Left lobe of liver (tissue), 1 donor: ENCODE results near the gene NUP133. TPM values are rescaled to one million over a fixed set of nuclear protein-coding genes. Genes with fewer than 3 reads are reported as not detected.

ENCODE experiments used
- total RNA-seq: library from RNA; stranded (reverse); gene quantifications from one replicate; pipeline ENCODE4 v1.2.1, GENCODE V29; 2021
- donor health status: DM: no; HTN: yes; CAD: no.

The NUP133 gene
- total RNA-seq, 1 donor from 2014 or later = 12.1 TPM

Other genes with a start within 250 kb of the NUP133 start
- 63.7 TPM for gene RAB4A, start 237.2 kb downstream of the NUP133 start, total RNA-seq
- 1.9 TPM for gene CCSAP, start 165.3 kb downstream of the NUP133 start, total RNA-seq
- not detected for gene ACTA1, start 74.2 kb downstream of the NUP133 start, total RNA-seq
- 16.4 TPM for gene ABCB10, start 50.4 kb upstream of the NUP133 start, total RNA-seq
- 9.0 TPM for gene TAF5L, start 117.8 kb upstream of the NUP133 start, total RNA-seq
- 3.0 TPM for gene URB2, start 117.9 kb upstream of the NUP133 start, total RNA-seq